Activated T-cell treated with anti-CD3 and anti-CD28 coated beads, Interleukin-2, amount 50 U/mL, for 4 hours (primary cell): ENCODE data around the gene AQR. TPM values are rescaled to one million over a fixed set of nuclear protein-coding genes. Genes with fewer than 3 reads are reported as not detected.
"Not testable (repeated sequence)": the region's sequence is repeated elsewhere in the genome, so short reads cannot be mapped to it uniquely, and the experiment has no call there.

Experiments
- ATAC-seq, 2 donors: fragments of 200-7000 bp; cut with Tn5 transposase; one replicate each; pipeline ENCODE4 v1.10.0; 2021
- DNase-seq: peaks from one replicate; pipeline ENCODE4 v3.0.0-alpha.2; 2020
- H3K27me3 Mint-ChIP-seq: one replicate; pipeline ENCODE4 v1.8.0; 2021; ENCODE audit warnings: low read depth, mixed read lengths
- H3K36me3 Mint-ChIP-seq: one replicate; pipeline ENCODE4 v1.8.0; 2022; ENCODE audit warnings: mixed read lengths; ENCODE audit not compliant: insufficient read depth
- H3K4me1 Mint-ChIP-seq: one replicate; pipeline ENCODE4 v1.8.0; 2021; ENCODE audit warnings: low read depth, mixed read lengths
- H3K4me3 Mint-ChIP-seq: one replicate; pipeline ENCODE4 v1.8.0; 2021; ENCODE audit warnings: mild to moderate bottlenecking, moderate library complexity, mixed read lengths
- H3K9me3 Mint-ChIP-seq: one replicate; pipeline ENCODE4 v1.8.0; 2021; ENCODE audit warnings: mixed read lengths
- total RNA-seq, 3 donors: library from RNA; stranded (reverse); gene quantifications; one replicate each; pipeline ENCODE4 v1.2.1, GENCODE V29; 2021

AQR gene
- total RNA-seq, 3 donors from 2014 or later, result 41.5 to 47.5 (median 43.3) TPM

DNA sequence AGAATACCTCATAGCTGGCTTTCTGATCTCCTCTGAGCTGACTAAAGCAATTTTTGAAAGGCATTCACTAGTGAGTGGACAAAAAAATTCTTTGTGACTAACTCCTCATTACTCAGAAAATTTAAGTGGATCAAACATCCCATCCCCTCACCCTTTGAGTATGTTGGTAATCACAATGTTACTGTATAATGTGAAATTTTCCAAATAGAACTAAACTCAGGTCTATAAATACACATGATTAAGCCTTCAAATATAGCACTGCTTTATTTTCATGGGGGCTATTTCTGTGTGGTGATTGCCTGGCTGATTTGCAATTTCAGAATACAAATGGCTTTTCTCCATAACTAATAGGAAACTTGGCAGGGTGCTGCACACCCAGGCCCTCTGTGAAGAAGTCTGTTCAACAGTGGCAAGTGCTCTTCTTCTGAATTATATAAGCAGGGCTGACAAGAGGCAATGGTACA is 128.2 kb downstream of the AQR start:
- Mint-ChIP-seq H3K27me3 (no peaks in the 10 kb centered on the region), H3K4me3 (no peak overlapping the region), H3K9me3 (no peaks in the 10 kb centered on the region), H3K4me1 (no peaks in the 10 kb centered on the region), H3K36me3 (no peaks in the 10 kb centered on the region)
- ATAC-seq (no peak), DNase-seq (no peak)

- DNase-seq (no peak), ATAC-seq (no peak)
- H3K9me3 Mint-ChIP-seq, result peaks cover 12% of the 10 kb centered on the region
- H3K36me3 Mint-ChIP-seq, result peaks cover 3% of the 10 kb centered on the region
- H3K4me1 Mint-ChIP-seq, result no peaks in the 10 kb centered on the region
- H3K27me3 Mint-ChIP-seq, result peaks cover 8% of the 10 kb centered on the region
- no peak overlapping the region for H3K4me3 Mint-ChIP-seq
Observed at GRCh38 chr15:34838282-34838681, 131.3 kb downstream of the AQR start.

DNA sequence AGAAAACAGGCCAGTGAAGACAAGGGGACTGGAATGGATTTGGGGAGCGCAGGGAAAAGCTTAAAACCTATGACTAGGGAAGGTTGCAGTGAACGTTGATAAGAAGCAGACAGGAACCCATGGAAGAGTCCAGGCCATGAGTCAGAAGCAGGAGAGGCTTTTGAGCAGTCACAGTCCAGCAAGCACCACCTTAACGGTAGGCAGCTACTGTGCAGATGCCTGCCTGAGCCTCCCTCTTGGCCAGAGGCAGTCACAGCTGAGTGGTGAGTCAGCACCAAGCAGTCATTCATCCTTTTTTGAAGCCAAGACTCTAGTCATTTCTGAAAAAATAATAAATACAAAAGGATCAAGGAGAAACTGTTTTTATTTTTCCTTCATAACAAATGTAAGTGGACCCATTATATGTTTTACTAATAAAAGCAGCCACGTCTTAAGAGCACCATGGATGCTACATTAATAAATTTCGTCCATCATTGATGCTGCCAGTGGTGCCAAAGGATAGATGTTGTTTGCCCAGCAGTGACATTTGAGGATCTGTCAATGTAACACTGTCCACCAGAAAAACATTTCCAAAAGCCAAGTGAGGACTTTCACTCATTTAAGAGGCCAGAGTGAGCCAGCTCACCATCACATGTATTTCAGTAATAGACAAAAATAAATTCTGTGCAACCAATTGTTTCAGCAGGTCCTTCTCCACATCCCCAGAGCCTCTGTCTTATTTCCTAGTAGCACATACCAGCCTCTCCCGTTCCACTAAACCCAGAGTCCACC is 132.1 kb downstream of the AQR start:
- Mint-ChIP-seq H3K27me3 (peaks cover 10% of the 10 kb centered on the region), H3K4me1 (no peaks in the 10 kb centered on the region), H3K4me3 (no peak overlapping the region), H3K36me3 (peaks cover 3% of the 10 kb centered on the region), H3K9me3 (peaks cover 12% of the 10 kb centered on the region)
- ATAC-seq, result no peak
- DNase-seq, result no peak

- ATAC-seq, result no peak
- peaks cover 20% of the 10 kb centered on the region for H3K27me3 Mint-ChIP-seq
- no peak for DNase-seq
- H3K4me1 Mint-ChIP-seq, result no peaks in the 10 kb centered on the region
- H3K9me3 Mint-ChIP-seq, result no peaks in the 10 kb centered on the region
- H3K36me3 Mint-ChIP-seq, result no peaks in the 10 kb centered on the region
- no peak overlapping the region for H3K4me3 Mint-ChIP-seq
Observed at GRCh38 chr15:34828145-34828911, 141.2 kb downstream of the AQR start.

DNA sequence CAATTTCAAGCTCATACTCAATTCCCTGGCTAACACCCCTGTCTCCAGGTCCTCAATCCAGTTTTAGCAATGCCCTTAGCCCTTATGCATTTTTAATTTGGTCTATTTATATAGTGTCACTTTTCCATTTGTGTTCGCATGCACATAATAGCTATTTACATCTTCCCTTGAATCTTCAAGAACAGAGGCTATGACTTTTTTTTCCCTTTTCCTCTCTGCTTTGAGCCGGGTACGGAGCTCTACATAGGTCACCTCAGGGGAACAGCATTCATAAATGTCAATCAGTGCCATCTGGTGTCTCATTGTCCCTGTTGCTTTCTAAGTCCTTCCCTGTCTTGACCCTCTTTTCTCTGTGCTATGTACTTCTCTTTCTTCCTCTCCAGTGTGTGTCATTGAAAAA is 147.7 kb downstream of the AQR start:
- peaks cover 37% of the 10 kb centered on the region for H3K27me3 Mint-ChIP-seq
- H3K4me1 Mint-ChIP-seq, result no peaks in the 10 kb centered on the region

GRCh38 chr15:34820110-34820509 is 149.4 kb downstream of the AQR start:
- peaks cover 32% of the 10 kb centered on the region for H3K27me3 Mint-ChIP-seq
- H3K4me3 Mint-ChIP-seq, result no peak overlapping the region
- ATAC-seq, result no peak
- H3K4me1 Mint-ChIP-seq, result no peaks in the 10 kb centered on the region
- no peaks in the 10 kb centered on the region for H3K36me3 Mint-ChIP-seq
- no peaks in the 10 kb centered on the region for H3K9me3 Mint-ChIP-seq
- no peak for DNase-seq

More for the DNA sequence above, 147.7 kb downstream of the AQR start:
- ATAC-seq (no peak), DNase-seq (no peak)
- no peak overlapping the region for H3K4me3 Mint-ChIP-seq
- H3K9me3 Mint-ChIP-seq, result no peaks in the 10 kb centered on the region
- no peaks in the 10 kb centered on the region for H3K36me3 Mint-ChIP-seq

DNA sequence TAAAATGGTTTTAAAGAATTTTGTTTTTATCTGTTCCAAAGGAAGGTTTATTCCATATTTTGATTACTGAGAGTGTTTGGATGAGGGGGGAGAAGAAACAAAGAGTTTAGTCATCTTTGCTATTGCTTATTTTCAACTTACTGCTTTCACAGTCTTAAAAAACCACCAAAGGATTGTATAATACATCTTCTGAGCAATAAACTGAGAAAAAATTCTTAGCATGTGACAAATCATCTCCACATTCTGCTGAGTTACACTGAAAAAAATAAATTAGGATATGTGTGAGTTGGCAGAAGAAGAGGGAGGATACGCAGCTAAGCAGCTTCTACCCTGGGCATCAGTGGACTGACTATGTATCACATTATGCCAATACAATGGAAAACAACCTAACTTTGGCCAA is 151.0 kb downstream of the AQR start:
- Mint-ChIP-seq H3K9me3 (no peaks in the 10 kb centered on the region), H3K27me3 (peaks cover 28% of the 10 kb centered on the region), H3K36me3 (no peaks in the 10 kb centered on the region), H3K4me1 (no peaks in the 10 kb centered on the region), H3K4me3 (no peak overlapping the region)
- DNase-seq (no peak), ATAC-seq (no peak)

- Mint-ChIP-seq H3K4me3 (no peak overlapping the region), H3K27me3 (peaks cover 31% of the 10 kb centered on the region), H3K36me3 (no peaks in the 10 kb centered on the region), H3K4me1 (no peaks in the 10 kb centered on the region), H3K9me3 (no peaks in the 10 kb centered on the region)
- ATAC-seq, result no peak
- no peak for DNase-seq
Observed at GRCh38 chr15:34815836-34816235, 153.7 kb downstream of the AQR start.

DNA sequence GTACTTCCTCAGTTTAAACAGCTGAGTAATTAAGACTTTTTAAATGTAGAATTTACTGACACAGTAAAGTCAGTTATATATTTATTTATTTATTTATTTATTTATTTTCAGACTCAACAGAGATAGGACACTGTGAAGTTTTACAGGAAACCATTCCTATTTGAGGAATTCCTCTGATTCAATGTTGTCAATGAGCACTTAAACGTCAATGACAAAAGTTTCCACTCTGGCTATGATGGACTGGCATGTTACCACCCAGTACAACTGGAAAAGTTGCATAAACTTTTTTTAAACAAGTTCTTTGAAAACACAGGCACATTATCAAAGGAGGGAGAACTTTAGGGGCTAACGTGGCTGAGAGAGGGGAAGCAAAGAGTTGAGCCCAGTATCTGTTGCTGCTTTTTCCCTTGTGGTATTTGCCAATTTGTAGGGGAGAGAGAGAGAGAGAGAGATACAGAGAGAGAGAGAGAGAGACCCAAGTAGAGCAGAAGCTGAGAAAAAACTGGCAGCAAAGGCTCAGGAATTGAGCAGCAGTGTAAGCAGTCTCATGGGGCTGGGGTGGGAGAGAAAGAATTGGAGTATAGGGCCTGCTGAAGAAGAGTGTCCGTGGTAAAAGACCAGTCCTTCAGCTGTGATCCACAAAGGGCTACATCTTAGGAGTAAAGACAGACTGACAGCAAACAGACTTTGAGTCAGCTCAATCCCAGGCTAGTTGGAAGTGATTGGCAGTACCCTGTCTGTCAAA is 155.9 kb downstream of the AQR start:
- H3K36me3 Mint-ChIP-seq, result no peaks in the 10 kb centered on the region
- no peak overlapping the region for H3K4me3 Mint-ChIP-seq
- DNase-seq (no peak), ATAC-seq (no peak)
- peaks cover 20% of the 10 kb centered on the region for H3K27me3 Mint-ChIP-seq
- no peaks in the 10 kb centered on the region for H3K4me1 Mint-ChIP-seq
- H3K9me3 Mint-ChIP-seq, result no peaks in the 10 kb centered on the region

GRCh38 chr15:34812868-34813365 is 156.6 kb downstream of the AQR start:
- not testable (repeated sequence) for H3K4me3 Mint-ChIP-seq, DNase-seq, ATAC-seq, H3K4me1 Mint-ChIP-seq, H3K36me3 Mint-ChIP-seq, H3K9me3 Mint-ChIP-seq
- peaks cover 20% of the 10 kb centered on the region for H3K27me3 Mint-ChIP-seq

GRCh38 chr15:34812369-34812768 is 157.2 kb downstream of the AQR start:
- no peaks in the 10 kb centered on the region for H3K9me3 Mint-ChIP-seq
- no peaks in the 10 kb centered on the region for H3K36me3 Mint-ChIP-seq
- DNase-seq, result no peak
- no peak overlapping the region for H3K4me3 Mint-ChIP-seq
- ATAC-seq, result no peak
- peaks cover 20% of the 10 kb centered on the region for H3K27me3 Mint-ChIP-seq
- no peaks in the 10 kb centered on the region for H3K4me1 Mint-ChIP-seq

DNA sequence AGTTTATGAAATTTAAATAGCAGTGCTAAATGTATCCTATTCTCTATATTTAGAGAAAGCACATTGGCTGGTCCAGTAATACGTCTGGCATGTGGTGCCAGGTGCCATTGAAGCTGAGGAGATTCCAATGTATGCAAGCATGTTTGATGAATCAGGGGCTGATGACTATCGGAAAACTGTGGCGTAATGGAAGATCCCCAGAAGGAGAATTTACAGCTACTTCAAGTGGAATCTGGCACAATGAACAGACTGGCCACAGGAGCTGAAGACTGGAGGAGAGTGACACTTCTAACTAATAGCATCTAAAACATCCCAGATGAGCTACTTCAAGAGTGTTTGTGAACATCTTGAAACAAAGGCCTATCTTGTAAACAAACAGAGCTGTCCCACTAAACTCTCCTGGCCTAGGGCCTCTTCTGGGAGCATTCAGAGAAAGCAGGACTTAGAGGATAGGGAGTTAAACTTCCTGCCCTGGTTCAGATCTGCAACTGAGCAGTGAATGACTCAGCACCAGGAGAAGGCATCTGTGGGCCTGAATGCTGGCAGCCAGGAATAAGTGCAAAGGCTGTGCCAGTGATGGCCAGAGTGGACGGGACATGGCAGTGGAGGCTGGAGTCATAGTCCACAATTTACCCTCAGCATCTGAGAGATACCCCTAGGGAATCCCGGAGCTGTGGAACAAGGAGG is 159.0 kb downstream of the AQR start:
- peaks cover 26% of the 10 kb centered on the region for H3K27me3 Mint-ChIP-seq
- H3K36me3 Mint-ChIP-seq, result no peaks in the 10 kb centered on the region
- ATAC-seq (no peak), DNase-seq (no peak)
- H3K4me1 Mint-ChIP-seq, result no peaks in the 10 kb centered on the region
- peaks cover 5% of the 10 kb centered on the region for H3K9me3 Mint-ChIP-seq
- H3K4me3 Mint-ChIP-seq, result no peak overlapping the region

DNA sequence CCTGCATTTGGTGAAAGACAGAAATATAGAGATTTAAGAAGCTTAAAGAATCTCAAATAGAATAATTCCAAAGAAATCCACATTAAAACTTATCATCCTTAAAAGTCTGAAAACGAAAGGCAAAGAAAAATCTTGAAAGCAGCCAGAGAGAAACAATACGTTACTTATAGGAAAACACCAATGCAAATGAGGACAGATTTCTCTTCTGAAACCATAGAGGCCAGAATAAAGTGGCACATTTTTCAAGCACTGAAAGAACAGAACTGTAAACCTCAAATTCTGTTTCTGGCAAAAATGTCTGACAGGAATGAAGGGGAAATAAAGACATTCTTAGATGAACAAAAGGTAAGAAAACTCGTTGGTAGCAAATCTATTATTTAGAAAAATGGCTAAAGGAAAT is 160.4 kb downstream of the AQR start:
- Mint-ChIP-seq H3K9me3 (peaks cover 5% of the 10 kb centered on the region), H3K36me3 (no peaks in the 10 kb centered on the region), H3K27me3 (peaks cover 20% of the 10 kb centered on the region), H3K4me3 (no peak overlapping the region), H3K4me1 (no peaks in the 10 kb centered on the region)
- ATAC-seq, result no peak
- no peak for DNase-seq

- no peaks in the 10 kb centered on the region for H3K4me1 Mint-ChIP-seq
- no peaks in the 10 kb centered on the region for H3K36me3 Mint-ChIP-seq
- ATAC-seq, result no peak
- no peak overlapping the region for H3K4me3 Mint-ChIP-seq
- DNase-seq, result no peak
- peaks cover 5% of the 10 kb centered on the region for H3K9me3 Mint-ChIP-seq
- peaks cover 18% of the 10 kb centered on the region for H3K27me3 Mint-ChIP-seq
Observed at GRCh38 chr15:34808016-34808415, 161.5 kb downstream of the AQR start.
